Right lobe of liver (tissue), 4 donors: ENCODE results near the gene YTHDF1.

Experiments
- POLR2A ChIP-seq: fragments of 450-650 bp; IDR thresholded peaks from one replicate; pipeline ENCODE4 v1.6.1; 2017; ENCODE audit warnings: antibody characterized with exemption, mild to moderate bottlenecking
- TF ChIP-seq, protein P1 (sequence below), 4 donors: fragments of 200-600 bp in 3 of 4; fragments of 450-650 bp in 1 of 4; IDR thresholded peaks; one replicate each; pipeline versions ENCODE4 v1.5.1 to v1.8.0; 2016 to 2022; ENCODE audit warnings: antibody characterized with exemption in 4 of 4, mild to moderate bottlenecking in 2 of 4
- donor health status: DM: no; HTN: no; CAD: no.
- donor health status: DM: no; HTN: no; CAD: no.
- donor health status: DM: no; HTN: yes; CAD: no.

- TF ChIP-seq, protein P1, sequence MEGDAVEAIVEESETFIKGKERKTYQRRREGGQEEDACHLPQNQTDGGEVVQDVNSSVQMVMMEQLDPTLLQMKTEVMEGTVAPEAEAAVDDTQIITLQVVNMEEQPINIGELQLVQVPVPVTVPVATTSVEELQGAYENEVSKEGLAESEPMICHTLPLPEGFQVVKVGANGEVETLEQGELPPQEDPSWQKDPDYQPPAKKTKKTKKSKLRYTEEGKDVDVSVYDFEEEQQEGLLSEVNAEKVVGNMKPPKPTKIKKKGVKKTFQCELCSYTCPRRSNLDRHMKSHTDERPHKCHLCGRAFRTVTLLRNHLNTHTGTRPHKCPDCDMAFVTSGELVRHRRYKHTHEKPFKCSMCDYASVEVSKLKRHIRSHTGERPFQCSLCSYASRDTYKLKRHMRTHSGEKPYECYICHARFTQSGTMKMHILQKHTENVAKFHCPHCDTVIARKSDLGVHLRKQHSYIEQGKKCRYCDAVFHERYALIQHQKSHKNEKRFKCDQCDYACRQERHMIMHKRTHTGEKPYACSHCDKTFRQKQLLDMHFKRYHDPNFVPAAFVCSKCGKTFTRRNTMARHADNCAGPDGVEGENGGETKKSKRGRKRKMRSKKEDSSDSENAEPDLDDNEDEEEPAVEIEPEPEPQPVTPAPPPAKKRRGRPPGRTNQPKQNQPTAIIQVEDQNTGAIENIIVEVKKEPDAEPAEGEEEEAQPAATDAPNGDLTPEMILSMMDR (IDR thresholded peaks at IDR 0.05): no peak
- TF ChIP-seq POLR2A: no peak
Observed at GRCh38 chr20:63149531-63150192, 66.3 kb downstream of the YTHDF1 start.
